ENCODE results near the gene RRAGB.
"Not testable (repeated sequence)": the region's sequence is repeated elsewhere in the genome, so short reads cannot be mapped to it uniquely, and the experiment has no call there.

Gene RRAGB

DNA sequence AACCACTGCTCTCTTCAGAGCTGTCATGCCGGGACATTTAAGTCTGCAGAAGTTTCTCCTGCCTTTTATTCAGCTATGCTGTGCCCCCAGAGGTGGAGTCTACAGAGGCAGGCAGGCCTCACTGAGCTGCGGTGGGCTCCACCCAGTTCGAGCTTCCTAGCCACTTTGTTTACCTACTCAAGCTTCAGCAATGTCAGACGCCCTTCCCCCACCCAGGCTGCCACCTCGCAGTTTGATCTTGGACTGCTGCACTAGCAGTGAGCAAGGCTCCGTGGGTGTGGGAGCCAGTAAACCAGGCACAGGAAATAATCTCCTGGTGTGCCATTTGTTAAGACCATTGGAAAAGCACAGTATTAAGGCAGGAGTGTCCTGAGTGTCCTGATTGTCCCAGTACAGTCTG, 56.9 kb downstream of the RRAGB start:
- DNase-seq = not testable (repeated sequence)

- no peak for DNase-seq
Measured at GRCh38 chrX:55777596-55777995, 60.0 kb downstream of the RRAGB start.

- no peak for DNase-seq
Measured at GRCh38 chrX:55778322-55778721, 60.8 kb downstream of the RRAGB start.

GRCh38 chrX:55783723-55784122, 66.2 kb downstream of the RRAGB start:
- no peak for DNase-seq

- DNase-seq = no peak
Measured at GRCh38 chrX:55787063-55787462, 69.5 kb downstream of the RRAGB start.

DNA sequence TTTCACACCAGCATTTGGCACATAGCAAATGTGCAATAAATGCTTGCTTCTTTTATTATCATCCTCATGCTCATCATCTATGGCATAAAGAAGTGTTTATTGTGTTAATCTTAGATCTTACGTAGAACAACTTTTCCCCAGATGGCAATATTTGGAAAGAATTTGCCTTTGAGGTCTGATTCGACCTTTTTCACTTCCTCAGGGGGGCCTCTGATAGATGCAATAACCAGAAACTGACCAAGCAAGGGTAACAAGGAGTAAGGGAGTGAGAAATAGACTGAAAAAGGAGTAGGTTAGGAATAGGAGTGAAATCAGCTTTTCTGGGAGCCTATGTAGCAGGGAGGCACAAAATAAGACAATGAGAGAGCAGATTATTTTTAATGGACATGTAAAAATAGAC, 70.2 kb downstream of the RRAGB start:
- no peak for DNase-seq

GRCh38 chrX:55794405-55794804, 76.9 kb downstream of the RRAGB start:
- DNase-seq = no peak

DNA sequence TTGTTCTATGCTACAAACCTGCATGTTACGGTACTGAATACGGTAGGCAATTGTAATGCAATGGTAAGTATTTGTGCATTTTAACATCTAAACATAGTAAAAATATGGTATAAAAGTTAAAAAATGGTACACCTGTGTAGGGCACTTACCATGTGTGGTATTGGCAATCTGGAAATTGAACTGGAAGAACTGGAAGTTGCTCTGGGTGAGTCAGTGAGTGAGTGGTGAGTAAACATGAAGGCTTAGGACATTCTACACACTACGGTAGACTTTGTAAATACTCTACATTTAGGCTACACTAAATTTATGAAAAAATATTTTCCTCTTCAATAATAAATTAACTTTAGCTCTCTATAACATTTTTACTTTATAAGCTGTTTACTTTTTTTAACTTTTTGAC, 78.9 kb downstream of the RRAGB start:
- no peak for DNase-seq

DNA sequence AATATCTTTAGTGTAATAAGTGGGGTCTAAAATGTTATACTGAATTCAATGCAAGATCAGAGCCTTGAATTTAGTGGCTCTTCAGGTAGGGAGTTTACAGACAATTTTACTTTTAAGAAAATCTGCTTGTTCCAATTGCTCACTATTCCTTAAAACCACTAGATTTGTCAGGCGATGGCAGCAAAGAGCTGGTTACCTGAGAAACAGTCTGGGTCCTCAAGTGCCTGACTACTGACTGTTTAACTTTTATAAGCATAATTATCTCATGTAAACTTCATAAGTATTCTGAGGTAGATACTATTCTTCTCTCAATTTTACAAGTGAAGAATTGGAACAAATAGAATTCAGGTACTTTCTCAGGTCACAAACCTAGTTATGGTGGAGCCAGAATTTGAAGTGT, 84.3 kb downstream of the RRAGB start:
- no peak for DNase-seq

All from GDM1 (cell line).